Measurements from ENCODE around the gene ERVK3-1. TPM values are rescaled to one million over a fixed set of nuclear protein-coding genes. Genes with fewer than 3 reads are reported as not detected.

The ERVK3-1 gene
- total RNA-seq (2022; extraction: Qiagen RNA extraction; ENCODE audit: low read depth), result 89.1 to 120 TPM (median 93.3 TPM) in 5 replicates

GRCh38 chr19:58305065-58305931 lies at the start of gene ERVK3-1:
Gene ERVK3-1, plus strand, starts transcription at chr19:58305377. Its CDS starts 6,792 bp downstream, at chr19:58312169.

GRCh38 chr19:58278541-58279041 lies 26.6 kb upstream of the ERVK3-1 start, which contains the start of gene ZNF8:
Gene ZNF8, plus strand, starts transcription at chr19:58278955. Its CDS starts 127 bp downstream, at chr19:58279082.

GRCh38 chr19:58326914-58327726 lies 21.9 kb downstream of the ERVK3-1 start, which contains the start of gene ZSCAN22:
Gene ZSCAN22, plus strand, starts transcription at chr19:58326994. Its CDS starts 7,809 bp downstream, at chr19:58334803.

GRCh38 chr19:58352760-58353671 lies 47.8 kb downstream of the ERVK3-1 start, which contains the start of gene A1BG:
Gene A1BG, minus strand, starts transcription at chr19:58353492. Its CDS starts 55 bp downstream, at chr19:58353437.

GRCh38 chr19:58362272-58362994 lies 57.3 kb downstream of the ERVK3-1 start, which contains the start of gene ZNF497:
Gene ZNF497, minus strand, starts transcription at chr19:58362751. Its CDS starts 5,116 bp downstream, at chr19:58357635.

Other genes with a start within 250 kb of the ERVK3-1 start
- not detected in 5 replicates for gene ZNF135, start 246.1 kb upstream of the ERVK3-1 start, total RNA-seq (2022; extraction: Qiagen RNA extraction; ENCODE audit: low read depth)
- gene ZSCAN18, start 207.1 kb upstream of the ERVK3-1 start, total RNA-seq (2022; extraction: Qiagen RNA extraction; ENCODE audit: low read depth), result 2.2 to 2.8 TPM (median 2.3 TPM) in 5 replicates
- 2.6 to 3.4 TPM (median 3.0 TPM) in 5 replicates for gene ZNF329, start 154.6 kb upstream of the ERVK3-1 start, total RNA-seq (2022; extraction: Qiagen RNA extraction; ENCODE audit: low read depth)
- 11.6 to 15.7 TPM (median 13.2 TPM) in 5 replicates for gene ZNF274, start 122.3 kb upstream of the ERVK3-1 start, total RNA-seq (2022; extraction: Qiagen RNA extraction; ENCODE audit: low read depth)
- gene ZNF544, start 76.5 kb upstream of the ERVK3-1 start, total RNA-seq (2022; extraction: Qiagen RNA extraction; ENCODE audit: low read depth), result 16.8 to 28.0 TPM (median 18.4 TPM) in 5 replicates
- gene ZNF8, start 26.4 kb upstream of the ERVK3-1 start, total RNA-seq (2022; extraction: Qiagen RNA extraction; ENCODE audit: low read depth), result 0.92 to 1.4 TPM (median 1.2 TPM) in 5 replicates
- 2.4 to 3.0 TPM (median 2.6 TPM) in 5 replicates for gene ZSCAN22, start 21.6 kb downstream of the ERVK3-1 start, total RNA-seq (2022; extraction: Qiagen RNA extraction; ENCODE audit: low read depth)
- 8.1 to 17.1 TPM (median 13.2 TPM) in 5 replicates for gene A1BG, start 48.1 kb downstream of the ERVK3-1 start, total RNA-seq (2022; extraction: Qiagen RNA extraction; ENCODE audit: low read depth)
- 0.80 to 1.8 TPM (median 1.5 TPM) in 5 replicates for gene ZNF497, start 57.4 kb downstream of the ERVK3-1 start, total RNA-seq (2022; extraction: Qiagen RNA extraction; ENCODE audit: low read depth)
- 0.79 to 1.8 TPM (median 1.5 TPM) in 5 replicates for gene ZNF837, start 75.7 kb downstream of the ERVK3-1 start, total RNA-seq (2022; extraction: Qiagen RNA extraction; ENCODE audit: low read depth)
- 2,154 to 2,606 TPM (median 2,462 TPM) in 5 replicates for gene RPS5, start 81.9 kb downstream of the ERVK3-1 start, total RNA-seq (2022; extraction: Qiagen RNA extraction; ENCODE audit: low read depth)
- gene RNF225, start 90.3 kb downstream of the ERVK3-1 start, total RNA-seq (2022; extraction: Qiagen RNA extraction; ENCODE audit: low read depth), result 0.23 to 0.63 TPM (median 0.27 TPM) in 3 of 5 replicates, not detected in the others
- gene ZNF584, start 103.3 kb downstream of the ERVK3-1 start, total RNA-seq (2022; extraction: Qiagen RNA extraction; ENCODE audit: low read depth), result 17.9 to 21.0 TPM (median 19.6 TPM) in 5 replicates
- gene ZNF132, start 134.8 kb downstream of the ERVK3-1 start, total RNA-seq (2022; extraction: Qiagen RNA extraction; ENCODE audit: low read depth), result 0.09 to 0.16 TPM (median 0.12 TPM) in 4 of 5 replicates, not detected in the other
- gene ZNF324B, start 146.2 kb downstream of the ERVK3-1 start, total RNA-seq (2022; extraction: Qiagen RNA extraction; ENCODE audit: low read depth), result 5.4 to 7.6 TPM (median 6.7 TPM) in 5 replicates
- 8.5 to 10.1 TPM (median 9.6 TPM) in 5 replicates for gene ZNF324, start 161.7 kb downstream of the ERVK3-1 start, total RNA-seq (2022; extraction: Qiagen RNA extraction; ENCODE audit: low read depth)
- 10.8 to 14.0 TPM (median 11.5 TPM) in 5 replicates for gene ZNF446, start 171.0 kb downstream of the ERVK3-1 start, total RNA-seq (2022; extraction: Qiagen RNA extraction; ENCODE audit: low read depth)
- gene SLC27A5, start 206.6 kb downstream of the ERVK3-1 start, total RNA-seq (2022; extraction: Qiagen RNA extraction; ENCODE audit: low read depth), result 20.2 to 31.0 TPM (median 29.2 TPM) in 5 replicates
- gene ZBTB45, start 214.4 kb downstream of the ERVK3-1 start, total RNA-seq (2022; extraction: Qiagen RNA extraction; ENCODE audit: low read depth), result 11.1 to 21.2 TPM (median 17.9 TPM) in 5 replicates
- 618 to 908 TPM (median 657 TPM) in 5 replicates for gene TRIM28, start 238.7 kb downstream of the ERVK3-1 start, total RNA-seq (2022; extraction: Qiagen RNA extraction; ENCODE audit: low read depth)
- gene CHMP2A, start 249.7 kb downstream of the ERVK3-1 start, total RNA-seq (2022; extraction: Qiagen RNA extraction; ENCODE audit: low read depth), result 187 to 221 TPM (median 197 TPM) in 5 replicates

Data from A549 treated with RU486 at 1 μM for 4 hours (cell line).